HG02588 (cell line): ENCODE results near the gene NDUFA9.

Source experiments
- ATAC-seq: cut with Tn5 transposase; IDR thresholded peaks from one replicate; pipeline ENCODE4 v1.9.1; 2021; ENCODE audit warnings: mild to moderate bottlenecking, moderate library complexity; ENCODE audit not compliant: unreplicated experiment

The NDUFA9 gene

DNA sequence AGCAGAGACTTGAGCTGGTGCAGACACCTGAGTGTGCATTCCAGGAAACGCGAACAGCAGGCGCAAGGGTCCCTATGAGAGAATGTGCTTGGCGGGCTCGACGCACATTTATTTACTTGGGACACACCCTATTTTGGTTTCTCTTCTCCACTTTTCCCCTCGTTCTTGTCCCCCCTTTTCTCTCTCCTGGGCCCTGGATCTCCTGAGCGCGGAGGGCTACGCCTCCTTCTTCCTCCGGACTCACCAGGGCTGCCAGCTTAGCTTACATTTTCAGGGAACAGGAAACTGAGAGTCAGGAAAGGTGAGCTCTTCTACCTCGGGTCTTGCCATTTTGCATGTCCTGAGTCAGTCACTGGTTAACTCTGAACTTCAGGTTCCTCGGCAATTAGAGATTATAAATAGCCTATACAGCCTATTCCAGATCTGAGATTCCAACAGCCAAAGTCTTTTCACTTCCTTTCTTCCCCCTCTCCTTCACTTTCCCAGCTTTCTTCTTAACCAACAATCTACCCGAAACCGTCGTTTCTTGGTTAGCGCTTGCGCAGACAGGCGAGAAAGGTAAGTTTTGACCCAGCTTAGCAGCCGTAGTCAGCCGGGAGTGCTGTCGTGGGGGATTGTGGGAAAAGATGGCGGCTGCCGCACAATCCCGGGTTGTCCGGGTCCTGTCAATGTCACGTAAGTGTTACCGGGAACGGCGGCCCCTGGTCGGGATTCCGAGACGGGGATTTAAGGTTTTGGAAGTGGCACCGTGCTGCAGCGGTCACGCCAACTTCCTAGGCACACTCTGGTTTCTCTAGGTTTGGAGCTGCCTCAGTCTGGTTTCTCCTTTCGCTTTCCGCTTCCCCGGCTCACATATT lies at the start of gene NDUFA9, which contains the start of gene AKAP3:
NDUFA9 (plus strand) TSS at position 614 of the 857 bp plus-strand sequence; CDS start at position 627, 13 bp downstream.
AKAP3 (minus strand) TSS at position 551 of the 857 bp plus-strand sequence. CDS start 10,855 bp downstream, outside the sequence.
- peak; percentile 81 for ATAC-seq

DNA sequence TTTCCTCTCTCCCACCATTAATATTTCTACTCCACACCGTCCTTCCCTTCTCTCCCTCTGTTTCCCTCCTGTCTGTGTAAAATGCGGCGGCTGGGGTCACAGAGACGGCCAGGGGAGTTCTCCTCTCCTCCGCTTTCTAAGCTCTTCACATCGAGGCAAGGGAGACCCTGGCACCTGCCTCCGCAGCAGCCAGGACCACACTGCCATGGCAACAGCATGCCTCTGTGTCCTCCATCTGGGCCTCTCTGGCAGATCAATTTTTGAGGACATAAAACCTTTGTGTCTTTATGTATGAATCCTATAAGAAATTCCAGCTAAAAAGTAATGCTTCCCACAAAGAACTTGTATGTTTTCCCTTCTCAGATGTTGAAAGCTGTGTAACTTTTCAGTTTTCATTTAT lies 45.5 kb upstream of the NDUFA9 start:
- ATAC-seq = no peak

DNA sequence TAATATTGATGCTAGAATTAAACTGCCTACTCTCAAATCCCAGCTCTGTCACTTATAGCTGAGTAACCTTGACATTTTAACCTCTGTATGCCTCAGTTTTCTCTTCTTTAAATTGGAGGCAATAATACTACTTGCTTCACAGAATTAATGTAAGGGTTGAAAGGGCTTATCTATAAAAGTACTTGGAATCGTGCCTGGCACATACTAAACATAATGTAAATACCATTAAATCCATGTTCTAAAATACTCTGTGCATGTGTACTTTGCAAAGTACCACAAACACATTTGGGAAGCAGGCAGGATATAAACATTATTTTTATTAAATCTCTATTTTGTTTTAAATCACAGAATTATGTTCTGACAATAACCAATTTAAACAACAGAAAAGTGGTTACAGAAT lies 45.0 kb upstream of the NDUFA9 start:
- no peak for ATAC-seq

DNA sequence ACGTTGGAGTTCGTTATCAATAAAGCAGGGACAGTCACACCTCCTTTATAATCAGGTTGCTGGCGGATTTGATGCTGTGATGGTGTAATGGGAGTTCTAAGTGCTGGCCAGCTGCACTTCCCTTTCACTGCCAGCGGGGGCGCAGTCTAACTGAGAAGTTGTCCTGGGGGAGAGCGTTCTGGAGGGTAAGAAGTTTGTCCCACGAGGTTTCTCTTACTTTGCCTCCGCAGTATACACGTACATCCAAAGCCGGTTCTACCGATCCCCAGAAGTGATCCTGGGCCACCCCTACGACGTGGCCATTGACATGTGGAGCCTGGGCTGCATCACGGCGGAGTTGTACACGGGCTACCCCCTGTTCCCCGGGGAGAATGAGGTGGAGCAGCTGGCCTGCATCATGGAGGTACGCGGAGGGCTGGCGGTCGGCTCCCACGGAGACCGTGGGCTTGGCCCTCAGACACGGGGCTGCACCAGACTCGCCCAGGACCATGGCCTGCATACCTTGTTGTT lies 44.2 kb upstream of the NDUFA9 start:
- peak; percentile 96 for ATAC-seq

DNA sequence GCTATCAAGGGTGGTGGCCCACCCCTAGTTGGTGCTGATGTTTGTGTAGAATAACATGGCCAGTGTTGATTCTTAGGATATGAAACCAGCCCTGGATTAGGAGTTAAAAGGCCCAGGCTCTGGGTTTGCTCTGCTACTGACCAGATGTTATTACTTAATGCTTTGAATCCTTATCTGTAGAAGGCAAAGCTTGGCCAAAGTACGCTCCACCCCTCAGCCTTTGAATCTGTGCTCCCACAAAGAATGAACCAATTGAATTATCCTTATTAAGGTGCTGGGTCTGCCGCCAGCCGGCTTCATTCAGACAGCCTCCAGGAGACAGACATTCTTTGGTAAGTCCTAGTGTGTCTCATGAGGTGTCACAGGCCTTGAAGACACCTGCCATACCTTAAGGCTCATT lies 41.9 kb upstream of the NDUFA9 start:
- no peak for ATAC-seq

DNA sequence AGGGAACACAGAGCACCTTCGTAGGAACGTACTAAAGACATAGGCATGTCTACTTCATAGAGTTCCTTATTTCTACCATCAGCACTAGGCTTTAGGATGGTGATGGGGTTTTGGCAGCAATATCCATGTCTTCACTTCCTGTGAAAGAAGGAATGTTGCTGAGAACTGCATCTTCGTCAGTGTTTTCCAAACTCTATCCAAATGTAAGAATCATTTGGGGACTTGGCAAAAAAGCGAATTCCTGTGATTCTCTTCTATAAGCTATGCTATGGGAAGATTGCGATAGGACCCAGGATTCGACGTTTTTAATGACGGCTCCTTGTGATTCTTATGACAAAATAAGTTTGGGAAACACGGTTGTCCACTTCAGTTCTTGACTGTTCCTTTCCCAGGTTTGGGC lies 39.8 kb upstream of the NDUFA9 start:
- no peak for ATAC-seq

DNA sequence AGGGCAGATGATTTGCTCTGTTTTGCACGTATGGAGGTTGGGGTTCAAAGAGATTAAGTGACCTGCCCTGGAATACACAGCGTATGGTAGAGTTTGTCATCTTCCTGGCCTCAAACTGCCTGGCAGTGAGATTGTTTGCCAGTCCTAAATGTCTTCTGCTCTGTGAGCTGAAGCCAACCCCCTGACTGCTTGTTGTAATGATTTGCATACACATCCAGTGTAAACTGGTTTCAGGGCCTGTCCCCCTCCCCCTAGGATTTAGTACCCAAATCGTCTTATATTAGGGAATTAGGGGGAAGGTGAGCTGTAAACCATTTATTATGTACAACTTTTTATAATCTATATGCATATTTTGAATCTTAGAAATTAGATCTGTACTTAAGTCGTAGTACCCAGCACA lies 38.4 kb upstream of the NDUFA9 start:
- ATAC-seq = no peak

DNA sequence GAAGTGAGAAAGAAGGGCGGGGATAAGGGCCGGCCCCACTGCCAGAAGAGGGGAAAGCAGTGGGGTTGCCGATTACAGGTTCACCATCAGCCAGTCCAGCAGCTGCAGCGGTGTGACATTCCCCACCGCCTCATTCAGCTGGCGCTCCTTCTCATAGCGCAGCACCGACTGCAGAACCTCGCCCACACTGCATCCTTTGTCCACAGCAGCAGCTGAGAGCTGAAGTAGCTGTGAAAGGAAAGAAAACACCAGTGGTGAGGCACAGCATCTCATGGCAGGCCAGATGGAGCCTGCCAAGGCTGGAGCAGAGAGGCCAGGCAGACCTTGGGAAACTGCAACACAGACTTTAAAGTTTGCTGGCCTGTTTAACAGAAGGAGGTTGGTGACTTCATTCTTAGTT lies 33.2 kb upstream of the NDUFA9 start:
- ATAC-seq = no peak

DNA sequence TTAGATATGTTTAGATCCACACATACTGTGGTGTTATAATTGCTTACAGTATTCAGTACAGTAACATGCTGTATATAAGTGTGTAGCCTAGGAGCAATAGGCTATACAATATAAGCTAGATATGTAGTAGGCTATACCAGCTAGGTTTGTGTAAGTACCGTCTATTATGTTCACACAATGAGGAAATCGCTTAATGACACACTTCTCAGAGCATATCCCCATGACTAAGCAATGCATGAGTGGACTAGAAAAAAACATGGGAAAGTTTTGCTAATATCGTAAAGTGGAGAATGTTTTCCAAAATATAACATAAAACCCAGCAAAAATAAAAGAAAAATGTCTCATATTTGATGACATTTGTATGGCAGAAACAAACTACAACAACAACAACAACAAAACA lies 27.4 kb upstream of the NDUFA9 start:
- no peak for ATAC-seq

DNA sequence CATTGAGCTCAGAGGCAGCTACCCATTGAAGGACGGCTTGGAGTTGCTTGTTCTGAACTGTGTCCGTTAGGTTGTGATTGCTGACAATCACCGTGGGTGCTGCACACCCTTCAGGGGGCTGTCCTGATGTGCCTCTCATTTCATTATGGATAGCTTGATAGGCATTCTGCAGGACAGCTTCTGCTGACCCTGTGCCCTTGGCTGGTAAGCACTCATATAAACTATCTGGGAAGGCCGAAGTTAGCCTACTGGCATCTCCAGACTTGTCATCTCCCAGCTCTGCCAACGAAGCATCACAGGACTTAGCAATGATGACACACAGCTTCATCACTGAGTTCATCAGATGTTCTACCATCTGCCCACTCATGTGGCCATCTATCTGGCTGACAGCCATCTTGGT lies 22.4 kb upstream of the NDUFA9 start:
- no peak for ATAC-seq

DNA sequence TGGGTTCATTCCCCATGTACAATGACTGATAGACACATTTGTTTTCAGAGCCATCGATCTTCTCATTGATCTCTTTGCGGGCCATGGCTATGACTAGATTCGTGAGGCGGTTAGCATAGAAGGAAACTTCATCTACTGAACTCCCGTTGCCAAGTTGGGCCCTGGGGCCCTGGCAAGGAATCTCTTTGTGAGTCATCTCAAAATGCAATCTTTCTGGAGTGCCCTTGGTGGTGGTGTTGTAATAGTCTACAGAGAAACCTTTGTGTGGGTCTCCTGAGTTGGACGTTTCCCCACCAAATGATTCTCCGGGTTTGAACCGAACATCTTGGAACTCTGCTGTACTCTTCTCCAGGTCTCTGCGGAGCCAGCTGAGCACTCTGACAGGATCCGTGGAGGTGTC lies 20.5 kb upstream of the NDUFA9 start:
- no peak for ATAC-seq

DNA sequence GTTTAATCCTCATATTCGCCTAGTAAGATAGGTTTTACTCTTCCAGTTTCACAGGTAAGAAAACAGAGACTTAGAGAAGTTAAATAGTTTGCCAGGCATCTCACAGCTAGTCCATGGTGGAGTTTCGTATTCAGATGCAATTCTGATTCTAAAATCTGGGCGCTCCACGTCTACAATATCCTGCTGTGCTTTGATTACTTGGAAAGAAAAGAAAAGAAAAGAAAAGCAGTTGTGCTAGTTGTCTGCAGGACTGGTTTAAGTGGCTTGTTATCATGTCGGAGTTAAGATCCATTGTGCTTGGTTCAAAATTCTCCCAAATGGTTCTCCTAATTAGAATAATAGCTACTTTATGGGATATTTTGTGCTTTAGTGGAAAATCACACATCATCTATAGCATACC lies 18.7 kb upstream of the NDUFA9 start:
- ATAC-seq = no peak

DNA sequence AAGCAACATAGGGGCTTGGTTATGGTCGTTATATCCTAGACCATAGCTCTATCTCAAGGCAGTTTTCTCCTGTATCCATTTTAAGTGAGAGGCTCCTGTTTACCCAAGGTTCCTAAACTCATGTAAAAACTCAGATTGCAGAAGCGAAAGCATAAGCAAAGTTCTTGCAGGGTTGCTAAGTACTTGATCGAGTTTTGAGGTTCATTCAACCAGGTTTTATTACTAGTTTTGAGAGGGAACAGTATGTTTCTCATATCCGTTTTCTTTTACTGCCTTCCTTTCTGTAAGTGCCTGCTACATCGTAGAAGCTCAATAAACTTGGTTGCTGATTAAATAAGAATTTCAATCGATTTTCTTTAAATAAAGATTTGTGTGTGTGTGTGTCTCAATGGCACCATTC lies 5.2 kb upstream of the NDUFA9 start:
- no peak for ATAC-seq

DNA sequence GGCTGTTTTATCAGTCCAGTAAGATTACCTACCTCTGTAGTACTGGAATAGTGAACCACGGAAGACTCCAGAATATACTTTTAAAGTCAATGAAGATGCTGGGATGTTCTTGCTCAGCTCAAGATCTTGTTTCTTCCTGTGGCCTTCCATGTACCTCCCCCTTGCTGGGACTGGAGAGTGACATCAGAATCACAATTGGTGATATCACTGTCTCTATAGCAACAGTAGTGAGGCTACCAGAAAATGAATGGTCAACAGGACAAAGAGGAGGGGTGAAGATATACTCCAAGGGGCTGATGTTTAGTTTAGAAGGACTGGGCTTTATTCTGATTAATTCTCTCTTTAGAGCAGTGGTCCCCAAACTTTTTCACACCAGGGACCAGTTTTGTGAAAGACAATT lies 3.9 kb upstream of the NDUFA9 start:
- ATAC-seq = no peak

DNA sequence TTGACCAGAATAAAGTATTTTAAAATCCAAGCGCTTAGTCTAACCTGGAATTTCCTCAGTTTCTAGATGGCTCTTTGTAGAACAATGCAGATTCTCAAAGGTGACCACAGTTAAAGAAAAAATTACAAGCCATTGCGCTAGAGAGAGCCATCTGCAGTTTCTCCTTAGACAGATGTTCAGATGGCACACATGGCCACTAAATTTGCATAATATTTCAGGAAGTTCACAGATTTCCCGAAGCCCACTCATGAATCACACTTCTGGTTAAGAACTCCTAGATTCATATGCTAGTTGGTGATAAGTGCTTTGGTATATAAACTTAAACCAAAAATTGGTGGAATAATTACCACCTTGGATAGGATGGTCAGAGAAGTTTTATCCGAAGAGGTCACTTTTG lies 812 bp upstream of the NDUFA9 start:
- no peak for ATAC-seq

DNA sequence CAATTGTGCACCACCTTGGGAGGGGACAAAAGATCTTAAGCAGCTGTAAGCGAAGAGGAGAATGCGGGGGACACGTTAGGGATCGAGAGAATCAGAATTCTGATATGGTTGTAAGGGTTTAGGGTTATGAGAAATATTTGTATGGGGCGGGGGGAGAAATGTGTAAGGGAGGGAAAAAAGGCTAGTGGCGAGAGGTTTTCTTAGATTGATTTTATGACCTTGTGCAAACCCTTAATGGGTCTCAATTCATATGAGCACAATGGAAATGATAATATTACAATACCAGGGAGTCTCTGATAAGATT lies 396 bp downstream of the NDUFA9 start:
- ATAC-seq = no peak

DNA sequence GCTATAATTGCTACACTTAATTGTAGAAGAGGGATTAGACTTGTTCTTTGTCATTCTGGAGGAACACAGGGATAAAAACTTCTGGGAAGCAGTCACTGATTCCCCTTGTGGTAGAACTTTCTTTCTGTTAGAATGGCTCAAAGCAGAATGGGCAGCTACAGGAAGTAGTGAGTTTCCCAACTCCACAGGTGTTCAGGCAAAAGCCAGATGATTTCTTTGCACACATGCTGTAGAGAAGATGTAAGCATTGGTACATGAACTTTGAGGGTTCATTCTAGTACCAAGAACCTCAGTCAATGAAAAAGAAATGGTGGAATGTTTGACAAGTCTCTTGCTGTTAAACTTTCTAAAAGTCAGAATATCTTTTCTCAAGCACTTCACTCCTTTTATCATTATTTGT lies 4.3 kb downstream of the NDUFA9 start:
- ATAC-seq = no peak

DNA sequence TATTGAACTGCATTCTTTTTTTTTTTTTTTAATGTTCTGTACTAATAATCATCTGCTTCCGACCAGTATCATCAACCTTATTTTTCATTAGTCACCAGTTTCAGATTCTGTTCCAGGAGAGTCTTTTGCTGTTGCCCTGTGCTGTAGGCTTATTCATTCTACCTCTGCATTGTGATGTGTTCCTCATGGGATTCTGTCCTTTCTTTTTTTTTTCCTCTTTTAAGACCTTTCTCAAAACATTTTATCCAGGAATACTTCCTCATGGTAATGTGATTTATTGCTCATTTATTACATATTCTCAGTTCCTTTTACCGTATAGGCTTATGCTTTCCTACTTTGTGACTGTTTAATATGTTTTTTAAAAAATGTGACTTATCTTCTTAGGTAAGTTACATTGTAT lies 4.8 kb downstream of the NDUFA9 start:
- ATAC-seq = no peak

DNA sequence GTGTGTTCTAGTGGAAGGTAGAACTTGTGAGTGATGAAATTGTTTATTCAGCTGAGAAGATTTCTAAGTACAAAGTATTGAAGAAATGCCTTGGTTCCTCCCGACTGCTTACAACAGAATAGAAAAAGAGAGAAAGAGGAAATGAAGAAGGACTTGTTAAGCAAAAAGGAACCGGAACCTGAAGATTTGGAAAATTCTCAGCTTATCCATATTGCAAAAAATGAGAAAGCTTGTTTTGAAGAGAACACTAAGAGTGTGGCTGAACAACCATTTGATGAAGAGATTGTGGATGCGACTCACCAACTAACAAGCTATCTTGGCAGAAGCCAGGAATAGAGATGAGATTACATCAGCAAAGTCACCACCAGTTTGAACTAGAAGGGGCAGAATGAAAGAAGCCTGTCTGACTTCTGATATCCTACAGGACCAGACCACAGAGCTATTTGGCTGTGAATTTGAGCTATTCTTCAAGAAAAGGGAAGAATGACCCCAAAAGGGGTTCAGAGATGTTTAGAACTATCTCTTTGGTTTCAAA lies 15.1 kb downstream of the NDUFA9 start:
- no peak for ATAC-seq

DNA sequence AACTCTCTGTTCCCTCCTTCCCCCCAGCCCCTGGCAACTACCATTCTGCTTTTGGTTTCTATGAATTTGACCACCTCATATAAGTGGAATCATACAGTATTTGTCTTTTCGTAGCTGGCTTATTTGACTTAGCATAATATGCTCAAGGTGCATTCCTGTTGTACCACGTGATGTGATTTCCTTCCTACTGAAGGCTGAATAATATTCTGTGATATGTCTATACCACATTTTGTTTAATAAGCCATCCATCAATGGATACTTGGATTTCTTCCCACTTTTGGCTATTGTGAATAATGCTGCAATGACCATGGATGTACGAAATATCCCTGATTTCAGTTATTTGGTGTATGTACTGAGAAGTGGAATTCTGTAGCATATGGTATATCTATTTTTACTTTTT lies 16.3 kb downstream of the NDUFA9 start:
- ATAC-seq = no peak

DNA sequence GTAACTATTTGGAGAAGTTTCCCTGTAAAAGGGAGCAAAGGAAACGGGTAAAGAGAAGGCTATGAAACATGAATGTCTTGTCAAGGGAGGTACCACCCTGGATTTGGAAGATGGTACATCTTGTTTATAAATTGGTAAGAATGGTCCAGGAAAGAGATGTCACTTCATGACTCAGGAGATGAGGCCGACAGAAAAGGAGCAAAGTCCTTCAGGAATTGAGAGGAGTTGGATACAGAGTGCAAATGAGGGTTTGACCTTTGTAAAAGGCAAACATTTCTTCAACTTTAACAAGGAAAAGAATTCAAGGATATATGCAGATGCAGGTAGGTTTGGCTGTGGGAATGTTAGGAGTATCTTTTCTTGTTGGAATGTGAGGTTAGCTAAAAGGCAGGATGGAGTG lies 30.8 kb downstream of the NDUFA9 start:
- no peak for ATAC-seq

DNA sequence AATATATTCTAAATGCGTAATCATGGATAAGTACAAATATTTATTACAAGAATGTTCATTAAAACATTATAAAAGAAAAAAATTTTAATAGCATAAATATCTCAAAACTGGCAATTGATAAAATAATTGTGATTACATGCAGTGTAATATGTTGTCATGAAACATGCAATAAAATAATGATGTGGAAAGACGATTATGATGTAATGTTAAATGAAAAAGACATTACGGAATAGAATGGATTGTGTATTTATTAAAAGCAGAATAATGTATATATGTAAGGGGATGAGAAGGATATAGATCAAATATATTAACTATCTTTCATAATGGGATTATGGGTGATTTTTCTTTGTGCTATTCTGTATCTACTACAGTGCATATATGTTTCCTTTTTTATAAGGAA lies 32.8 kb downstream of the NDUFA9 start:
- no peak for ATAC-seq

DNA sequence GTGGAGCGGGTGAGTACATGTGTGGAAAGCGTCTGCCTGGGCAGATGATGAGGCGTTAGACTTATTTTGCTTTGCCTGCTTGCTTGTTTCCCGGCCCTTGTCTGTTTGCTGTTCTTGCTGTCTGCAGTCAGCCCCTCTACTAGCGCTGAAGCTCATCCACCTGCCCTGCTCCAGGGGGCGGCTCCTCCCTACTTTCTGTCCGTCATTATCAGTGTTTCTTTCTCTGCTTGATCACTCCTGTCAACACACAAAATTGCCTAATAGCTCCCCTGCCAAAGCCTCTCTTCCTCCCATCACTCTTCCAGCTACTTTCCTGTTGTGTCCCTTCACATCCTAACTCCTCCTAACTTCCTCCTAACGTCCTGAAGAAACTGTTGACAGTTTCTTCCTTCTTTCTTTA lies 36.4 kb downstream of the NDUFA9 start:
- no peak for ATAC-seq
